GM12801 (cell line): Measurements from ENCODE around the gene CNTD1.

Experiments
- CTCF ChIP-seq: IDR thresholded peaks from one replicate; pipeline ENCODE4 v1.5.1; 2011; ENCODE audit warnings: control low read depth; ENCODE audit not compliant: insufficient read length; ENCODE audit errors: extremely low read depth

The CNTD1 gene

GRCh38 chr17:42804918-42805367 lies 6.3 kb downstream of the CNTD1 start:
- no peak for TF ChIP-seq CTCF

- TF ChIP-seq CTCF = no peak
Measured at GRCh38 chr17:42806249-42806648, 7.6 kb downstream of the CNTD1 start.

- TF ChIP-seq CTCF = no peak
Measured at GRCh38 chr17:42809250-42809649, 10.6 kb downstream of the CNTD1 start.

- TF ChIP-seq CTCF = no peak
Measured at GRCh38 chr17:42814633-42815399, 16.2 kb downstream of the CNTD1 start.

- TF ChIP-seq CTCF = no peak
Measured at GRCh38 chr17:42817866-42818265, 19.2 kb downstream of the CNTD1 start.

- TF ChIP-seq CTCF = no peak
Measured at GRCh38 chr17:42818379-42818778, 19.7 kb downstream of the CNTD1 start.

GRCh38 chr17:42819939-42820535 lies 21.4 kb downstream of the CNTD1 start:
- no peak for TF ChIP-seq CTCF
